Thyroid gland (tissue), 4 donors: ENCODE data around the gene LTF.

ENCODE experiments used
- CTCF ChIP-seq, 6 experiments: fragments of 200-600 bp in 3 of 6; fragments of 450-650 bp in 3 of 6; sonication (generic) in 3 of 6; IDR thresholded peaks; one replicate each; pipeline ENCODE4 v1.5.1; 2016 to 2019; ENCODE audit warnings: antibody characterized with exemption in 6 of 6, mild to moderate bottlenecking in 2 of 6, inconsistent platforms in 1 of 6, moderate library complexity in 1 of 6
- POLR2A ChIP-seq, 2 donors: fragments of 450-650 bp; IDR thresholded peaks; one replicate each; pipeline ENCODE4 v1.6.1; 2017; ENCODE audit warnings: antibody characterized with exemption in 2 of 2, mild to moderate bottlenecking in 2 of 2, moderate library complexity in 1 of 2

GRCh38 chr3:46460051-46460450 lies 4.7 kb downstream of the LTF start:
- no peak for TF ChIP-seq POLR2A (IDR thresholded peaks at IDR 0.05)
- TF ChIP-seq CTCF (IDR thresholded peaks at IDR 0.05) = no peak
